Right renal pelvis (tissue), 4 donors: ENCODE results near the gene PGC. TPM values are rescaled to one million over a fixed set of nuclear protein-coding genes. Genes with fewer than 3 reads are reported as not detected.

Experiments
- DNase-seq, 4 donors: peaks; one replicate each; pipeline ENCODE4 v3.0.0-alpha.2; 2013; ENCODE audit warnings: low read depth in 4 of 4, low spot score in 3 of 4, missing footprints in 1 of 4
- polyA plus RNA-seq, 4 donors: library from polyadenylated mRNA; unstranded; fragments of 120-200 nt; gene quantifications; one replicate each; pipeline ENCODE4 v1.2.1, GENCODE V29; 2013; ENCODE audit not compliant: insufficient read length in 4 of 4

PGC gene
- polyA plus RNA-seq, 4 donors: 0.17 to 0.30 TPM; not detected in 2

DNA sequence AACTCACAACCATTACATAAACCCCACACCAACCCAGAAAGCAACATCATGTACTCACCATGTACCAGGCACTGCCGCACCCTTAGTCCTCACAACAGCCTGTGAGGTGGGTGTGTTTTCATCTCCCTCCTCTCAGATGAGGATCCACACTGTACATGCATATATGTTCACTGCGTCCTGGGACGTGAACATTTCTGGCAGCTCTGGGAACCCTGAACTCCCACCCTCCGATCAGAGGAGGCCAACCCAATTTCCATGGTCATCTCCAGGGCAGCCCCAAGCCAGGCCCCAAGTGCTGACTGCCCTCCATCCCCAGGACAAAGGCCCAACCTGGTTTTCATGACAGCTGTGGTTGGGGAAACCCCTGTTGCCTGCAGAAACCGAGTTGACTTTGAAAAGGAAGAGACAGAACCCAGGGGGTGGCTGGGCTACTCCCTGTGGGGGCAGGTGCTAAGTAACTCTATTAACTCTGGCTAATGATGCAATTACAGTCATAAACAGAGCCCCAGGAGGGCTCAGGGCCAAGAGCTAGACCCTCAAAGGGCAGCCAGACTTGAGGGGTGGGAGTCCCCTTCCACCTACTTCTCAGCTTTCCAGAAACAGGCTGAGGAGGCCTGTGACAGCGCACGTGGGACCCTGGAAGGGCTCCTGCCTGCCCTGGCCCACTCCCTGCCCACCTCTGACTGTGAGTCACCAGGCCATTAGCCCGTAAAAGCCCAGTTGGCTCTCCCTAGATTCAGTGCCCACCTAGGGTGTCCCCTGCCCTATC, 14.4 kb downstream of the PGC start:
- DNase-seq: no peak

DNA sequence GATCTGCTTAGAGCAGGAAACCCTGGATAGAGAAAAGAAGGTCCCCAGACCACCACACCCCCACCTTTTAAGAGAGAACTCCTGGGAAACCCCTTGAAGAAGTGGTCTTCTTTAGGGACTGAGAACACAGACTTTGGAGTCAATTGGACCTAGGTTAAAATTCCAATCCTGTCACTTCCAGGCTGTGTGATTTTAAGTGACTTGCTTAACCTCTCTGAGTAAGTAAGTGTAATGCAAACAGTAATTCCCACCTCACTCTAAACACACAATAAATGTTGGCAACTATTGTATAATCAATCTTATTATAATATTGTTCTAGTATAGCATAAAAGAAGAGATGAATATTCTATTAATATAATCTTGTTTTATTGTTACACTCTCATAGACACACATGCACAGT, 15.0 kb downstream of the PGC start:
- DNase-seq: no peak

DNA sequence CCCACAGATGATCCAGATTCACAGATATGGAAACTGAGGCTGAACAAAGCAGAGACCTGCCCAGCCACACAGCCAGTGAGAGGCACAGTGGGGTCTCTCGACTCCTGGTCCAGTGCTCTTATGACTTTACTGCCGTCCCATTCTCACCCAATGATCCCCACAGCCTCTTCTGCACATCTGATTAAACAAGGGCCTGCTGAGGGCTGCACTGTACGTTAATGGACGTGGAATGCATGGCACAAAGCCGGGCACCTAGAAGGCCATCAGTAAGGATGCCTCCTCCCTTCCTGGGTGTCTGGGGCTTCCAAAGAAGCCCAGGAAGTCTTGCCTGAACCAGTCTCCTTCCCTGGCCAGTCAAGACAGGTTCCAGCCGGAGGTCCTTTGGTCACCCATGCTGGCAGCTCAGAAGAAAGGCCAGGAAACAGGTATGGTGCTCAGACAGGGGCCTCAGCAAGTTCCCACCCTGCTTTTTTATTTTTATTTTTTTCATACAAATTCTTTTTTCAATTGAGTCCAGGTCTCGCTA, 15.6 kb downstream of the PGC start:
- no peak for DNase-seq

DNA sequence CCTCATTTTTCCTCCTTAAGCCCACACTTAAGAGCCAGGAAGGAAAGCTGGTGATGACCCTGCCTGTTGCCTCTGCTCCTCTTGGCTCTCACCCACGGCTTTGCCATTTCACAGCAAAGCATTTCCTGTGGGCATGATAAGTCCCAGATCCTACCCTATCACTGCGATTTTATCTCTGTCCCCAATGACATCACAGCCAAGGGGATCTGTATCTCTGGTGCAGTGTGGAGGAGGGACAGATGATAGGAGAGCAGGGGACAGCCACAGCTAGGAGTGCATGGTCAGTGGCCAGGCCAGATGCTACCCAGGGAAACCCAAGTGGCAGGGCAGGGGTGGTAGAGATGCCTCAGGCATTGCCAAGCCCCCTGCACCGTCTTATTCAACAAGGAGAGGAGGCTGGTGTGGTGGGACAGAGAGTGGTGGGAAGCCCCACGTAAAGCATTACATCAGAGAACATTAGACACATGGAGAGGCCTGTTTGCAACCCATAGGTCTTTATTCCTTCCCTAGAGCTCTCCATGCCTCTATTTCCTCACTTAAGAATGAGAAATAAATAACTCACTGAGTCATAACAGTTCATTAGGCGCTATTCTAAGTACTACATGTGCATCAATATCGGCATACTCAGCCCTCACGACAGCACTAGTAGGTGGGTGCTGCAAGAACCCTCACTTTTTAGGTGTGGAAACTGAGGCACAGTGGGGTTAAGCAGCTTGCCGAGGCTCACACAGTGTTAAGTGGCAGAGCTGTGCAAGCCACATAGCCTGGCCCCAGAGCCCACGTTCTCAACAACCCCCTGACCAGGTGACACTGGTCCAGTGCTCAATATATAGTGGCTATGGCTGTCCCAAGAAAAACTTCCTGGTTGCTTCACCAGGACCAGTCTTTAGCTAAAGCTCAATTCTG, 16.4 kb downstream of the PGC start:
- DNase-seq: no peak

DNA sequence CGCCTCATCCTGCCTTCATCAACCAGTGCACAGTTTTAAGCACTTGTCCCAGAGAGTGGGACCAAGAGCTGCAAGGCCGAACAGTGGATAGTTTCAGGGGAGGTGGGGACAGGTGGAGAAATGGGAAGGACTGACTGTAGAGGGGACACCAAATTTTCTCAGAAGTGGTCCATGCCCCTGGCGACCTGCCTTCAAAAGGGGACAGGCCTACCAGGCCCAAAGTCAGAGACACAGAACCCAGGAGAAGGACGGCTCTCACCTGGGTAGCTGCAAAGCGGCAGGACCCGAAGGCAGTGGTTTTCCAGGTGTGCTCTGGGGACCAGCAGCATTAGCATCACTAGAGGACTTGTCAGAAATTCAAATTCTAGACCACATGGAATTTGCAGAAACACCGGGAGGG, 17.6 kb downstream of the PGC start:
- no peak for DNase-seq

DNA sequence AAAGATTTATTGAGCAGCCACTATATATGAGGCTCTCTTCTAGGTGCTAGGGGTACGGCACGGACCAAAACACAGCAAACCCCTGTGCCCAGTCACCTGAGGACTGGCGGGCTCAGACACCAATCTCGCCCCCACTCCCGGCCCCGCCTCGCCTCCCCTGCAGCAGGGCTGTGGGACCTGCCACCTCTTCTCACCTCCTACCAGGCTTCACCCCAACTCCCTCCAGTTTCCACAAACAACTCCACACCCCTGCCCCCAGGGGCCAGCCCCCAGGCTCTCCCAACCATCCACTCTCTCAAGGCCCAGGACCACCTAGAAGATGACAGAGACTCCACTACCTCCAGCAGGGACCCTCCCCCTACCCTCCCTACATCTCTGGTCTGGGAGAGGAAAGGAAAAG, 18.2 kb downstream of the PGC start:
- no peak for DNase-seq

DNA sequence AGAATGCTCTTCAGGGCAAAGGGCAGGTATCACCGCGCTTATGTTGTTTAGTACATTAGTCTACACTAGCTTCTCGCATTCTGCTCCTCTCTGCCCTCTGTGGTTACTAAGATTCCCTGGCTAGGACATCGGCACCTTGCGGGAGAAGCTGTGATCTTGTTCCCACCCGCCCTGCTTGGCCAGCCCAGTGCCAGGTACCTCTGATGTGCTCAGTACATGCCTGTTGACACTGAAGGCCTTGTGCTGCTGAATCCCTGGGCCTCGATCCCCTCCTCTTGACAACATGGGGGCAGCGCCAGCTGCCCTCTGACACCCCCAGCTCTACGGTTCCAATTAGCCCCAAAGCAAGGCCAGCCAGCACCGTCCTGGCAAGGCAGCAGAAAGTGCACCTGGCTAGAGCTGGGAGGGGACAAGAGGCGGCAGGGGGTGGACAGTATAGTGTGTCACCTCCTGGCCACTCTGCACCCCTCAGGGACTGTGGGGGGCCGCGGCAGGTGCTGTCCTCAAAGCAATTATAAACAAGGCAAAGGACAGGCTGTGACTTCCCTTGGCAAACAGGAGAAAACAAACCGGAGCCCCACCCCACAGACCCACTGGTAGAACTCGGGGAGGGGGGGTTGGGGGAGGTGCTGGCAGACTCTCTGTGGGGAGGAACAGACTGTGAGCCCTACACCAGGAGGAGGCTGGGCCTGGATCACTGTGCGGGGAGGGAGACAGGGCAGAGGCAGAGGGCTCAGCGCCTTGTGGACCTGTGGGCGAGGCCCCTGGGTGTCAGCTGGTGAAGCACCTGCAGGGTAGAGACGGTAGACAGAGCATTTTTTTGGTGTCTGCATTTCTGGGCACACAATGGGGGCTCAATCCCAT, 18.9 kb downstream of the PGC start:
- no peak for DNase-seq

DNA sequence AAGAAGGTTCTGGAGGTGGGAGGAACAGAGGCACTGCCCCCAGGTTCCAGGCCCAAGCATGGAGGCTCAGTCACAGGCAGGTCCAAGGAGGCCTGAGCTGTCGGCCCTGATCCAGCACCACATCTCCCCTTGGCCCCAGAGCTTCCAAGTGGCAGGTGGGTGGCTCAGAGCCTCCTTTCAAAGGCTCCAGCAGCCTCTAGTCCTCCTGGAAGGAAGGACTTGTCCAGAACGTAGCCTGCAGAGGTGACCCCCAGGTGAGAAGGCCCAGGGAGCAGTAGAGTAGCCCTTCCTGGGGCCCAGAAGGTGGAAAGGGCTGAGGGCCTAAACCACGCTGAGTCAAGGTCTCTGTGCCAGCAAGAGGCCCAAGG, 19.5 kb downstream of the PGC start:
- DNase-seq: no peak

DNA sequence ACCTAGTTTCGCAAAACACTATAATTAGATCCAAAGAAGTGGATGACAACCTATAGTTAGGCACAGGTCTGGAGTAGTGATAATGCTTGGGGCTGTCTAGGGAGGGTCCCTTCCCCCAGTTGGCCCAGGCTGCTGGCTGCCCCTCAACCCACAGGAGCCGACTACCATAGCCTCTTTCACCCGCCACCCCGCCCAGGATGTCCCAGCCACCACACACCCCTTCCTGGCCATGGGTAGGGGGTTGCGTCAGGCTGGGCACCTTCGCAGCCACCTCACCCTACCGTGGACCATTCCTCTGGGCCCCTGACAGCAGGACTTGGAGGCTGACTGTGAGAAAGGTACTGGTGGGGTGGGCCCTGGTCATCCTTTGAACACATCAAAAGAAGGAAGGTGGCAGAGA, 20.3 kb downstream of the PGC start:
- no peak for DNase-seq

DNA sequence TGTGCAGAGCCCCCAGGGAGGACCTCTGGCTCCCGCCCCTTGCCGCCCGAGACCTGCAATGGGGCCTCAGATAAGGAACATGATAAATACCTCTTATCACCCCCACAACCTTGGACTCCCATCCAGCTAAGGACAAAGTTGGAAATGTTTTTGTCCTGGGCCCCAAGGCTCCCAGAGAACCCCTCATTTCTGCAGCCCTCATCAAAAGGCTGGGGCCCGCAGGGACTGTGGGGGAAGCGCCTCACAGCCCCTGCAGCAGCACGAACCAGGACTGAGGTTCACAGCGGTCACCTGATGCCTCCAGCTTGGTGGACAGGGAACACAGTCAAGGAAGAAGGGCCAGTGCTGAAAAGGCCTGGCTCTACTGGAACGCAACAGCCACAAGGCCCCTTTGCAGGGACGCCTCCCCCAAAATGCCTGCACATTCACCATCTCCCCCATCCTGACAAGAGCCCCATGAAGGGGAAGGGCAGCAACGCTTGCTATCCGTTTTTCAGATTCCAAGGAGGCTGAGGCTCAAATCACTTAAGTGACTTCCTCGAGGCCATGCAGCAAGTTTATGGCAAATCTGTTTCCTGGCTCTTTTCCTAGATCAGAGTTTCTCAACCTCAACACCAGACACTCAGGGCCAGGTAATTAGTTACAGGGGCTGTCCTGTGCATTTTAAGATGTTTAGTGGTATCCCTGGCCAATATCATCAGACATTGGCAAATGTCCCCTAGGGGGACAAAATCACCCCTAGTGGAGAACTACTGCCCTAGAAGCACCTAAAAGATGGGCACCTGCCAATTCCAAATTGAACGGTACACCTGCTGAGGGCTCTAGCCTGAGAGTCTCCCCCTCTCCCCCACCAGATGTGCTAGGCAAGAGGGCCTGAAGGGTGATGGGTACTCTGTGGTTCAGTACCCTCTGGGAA, 22.4 kb downstream of the PGC start:
- DNase-seq: no peak

DNA sequence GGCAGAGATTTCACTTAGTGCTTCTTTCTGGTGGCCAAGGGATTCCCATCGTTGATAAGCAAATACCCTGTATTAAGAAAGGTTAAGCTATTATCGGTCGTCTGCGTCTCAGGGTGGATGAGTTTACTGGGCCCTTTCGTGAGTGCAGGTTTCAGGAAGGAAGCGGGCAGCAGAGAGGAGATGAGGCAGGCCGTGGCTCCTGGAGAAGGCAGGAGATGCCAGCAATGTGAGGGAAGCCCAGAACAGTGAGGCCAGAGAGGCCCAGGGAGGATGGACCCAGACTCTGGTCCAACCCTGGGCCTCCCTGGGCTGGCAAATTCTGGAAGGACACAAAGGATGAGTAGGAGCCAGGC, 23.0 kb downstream of the PGC start:
- no peak for DNase-seq

DNA sequence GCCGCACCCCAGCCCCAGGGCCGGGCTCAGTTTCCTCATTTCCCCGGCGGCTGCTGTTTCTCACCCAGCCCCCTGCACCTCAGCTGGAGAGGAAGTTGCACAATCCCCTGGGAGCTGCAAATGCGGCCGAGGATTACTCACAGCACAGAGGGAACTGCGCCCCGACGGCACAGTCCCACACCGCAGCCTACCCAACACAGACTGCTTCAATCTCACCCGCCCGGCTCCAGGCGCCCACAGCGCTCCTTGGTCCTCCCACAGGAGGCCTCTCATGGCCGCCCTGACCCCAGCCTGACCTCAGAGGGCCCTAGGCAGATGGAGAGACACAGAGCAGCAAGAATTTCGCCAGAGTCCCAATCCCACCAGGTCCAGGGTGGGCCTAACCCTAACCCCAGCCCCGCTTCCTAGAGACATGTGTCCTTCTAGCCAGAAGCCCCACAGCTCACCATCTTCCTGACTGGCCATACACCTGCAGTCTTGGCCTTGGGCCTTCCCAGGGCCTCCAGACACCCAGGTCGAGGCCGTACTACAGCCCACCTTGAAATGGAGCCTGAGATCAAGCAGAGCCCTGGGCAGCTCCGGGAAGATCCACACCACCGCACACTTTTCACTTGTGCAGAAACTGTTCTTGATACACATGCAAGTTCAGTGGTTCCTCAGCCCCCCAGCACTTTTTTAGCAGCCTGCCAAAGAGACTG, 23.5 kb downstream of the PGC start:
- DNase-seq: no peak

DNA sequence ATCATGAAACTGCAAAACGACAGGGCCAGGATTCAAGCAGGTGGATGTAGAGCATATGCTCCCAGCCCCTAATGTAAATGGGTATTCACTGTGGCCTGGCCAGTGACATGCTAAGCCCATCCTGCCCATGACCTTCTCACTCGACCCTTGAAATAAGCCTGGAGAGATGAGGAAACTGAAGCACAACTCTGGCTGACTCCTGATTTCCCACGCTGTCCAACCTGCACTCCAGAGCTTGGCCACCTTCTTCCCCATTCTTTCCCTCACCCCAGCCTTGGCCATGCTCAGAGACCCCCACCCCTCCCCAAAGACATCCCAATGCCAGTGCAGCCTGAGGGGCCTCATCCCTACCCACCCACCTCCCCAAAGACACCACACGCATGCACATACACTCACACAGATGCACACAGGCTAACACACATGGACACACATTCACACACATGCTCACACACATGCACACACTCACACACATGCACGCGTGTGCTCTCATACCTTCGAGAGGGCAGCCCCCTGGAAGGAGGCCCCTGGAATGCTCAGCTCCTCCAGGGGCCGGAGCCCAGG, 24.1 kb downstream of the PGC start:
- DNase-seq: no peak

DNA sequence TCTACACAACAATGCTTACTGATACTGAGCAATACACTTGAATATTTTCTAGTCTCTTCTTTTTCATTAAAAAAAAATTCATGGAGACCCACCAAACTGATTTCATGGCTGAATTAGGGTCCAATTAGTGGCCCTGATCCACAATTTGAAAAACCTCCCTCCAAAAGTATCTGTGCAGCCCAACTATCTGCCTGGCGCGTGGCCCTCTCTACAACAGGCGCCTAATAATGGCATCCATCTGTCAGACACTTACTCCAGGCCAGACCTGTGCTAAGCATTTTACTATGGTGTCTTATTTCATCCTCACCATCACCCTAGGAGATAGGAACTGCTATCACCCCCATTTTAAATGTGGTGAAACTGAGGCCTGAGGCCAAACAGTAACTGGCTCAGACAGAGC, 25.8 kb downstream of the PGC start:
- DNase-seq: no peak

DNA sequence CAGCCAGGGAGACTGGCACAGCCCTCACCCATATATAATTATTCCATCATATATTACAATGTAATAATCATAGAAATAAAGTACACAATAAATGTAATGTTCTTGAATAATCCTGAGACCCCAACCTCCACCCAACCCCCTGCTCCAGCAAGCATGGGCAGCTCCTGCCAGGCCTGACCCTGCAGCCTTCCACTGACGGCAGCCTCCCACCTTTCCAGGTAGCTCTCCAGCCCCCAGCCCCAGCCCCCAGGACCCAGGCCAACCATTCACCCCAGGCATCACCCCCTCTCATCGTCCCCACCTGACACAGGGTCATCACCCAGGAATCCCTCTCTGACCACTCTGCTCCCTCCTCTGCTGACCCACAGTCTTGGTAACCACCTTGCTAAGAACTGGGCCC, 26.4 kb downstream of the PGC start:
- no peak for DNase-seq

DNA sequence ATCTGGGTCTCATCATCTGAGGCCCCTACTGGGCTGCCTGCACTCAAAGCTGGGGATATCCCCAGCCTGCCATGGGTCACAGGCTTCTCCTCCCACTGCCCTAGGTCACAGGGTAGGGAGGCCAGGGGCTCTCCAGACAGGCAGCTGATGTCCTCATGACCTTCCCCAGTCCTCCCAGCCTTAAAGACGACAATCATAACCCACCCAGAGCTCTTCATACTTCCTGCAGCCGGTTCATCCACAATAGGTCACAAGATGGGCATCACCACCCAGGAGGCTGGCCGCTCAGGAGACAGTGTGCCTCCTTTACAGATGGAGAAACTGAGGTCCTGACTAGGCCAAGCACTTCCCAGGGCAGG, 27.0 kb downstream of the PGC start:
- no peak for DNase-seq

DNA sequence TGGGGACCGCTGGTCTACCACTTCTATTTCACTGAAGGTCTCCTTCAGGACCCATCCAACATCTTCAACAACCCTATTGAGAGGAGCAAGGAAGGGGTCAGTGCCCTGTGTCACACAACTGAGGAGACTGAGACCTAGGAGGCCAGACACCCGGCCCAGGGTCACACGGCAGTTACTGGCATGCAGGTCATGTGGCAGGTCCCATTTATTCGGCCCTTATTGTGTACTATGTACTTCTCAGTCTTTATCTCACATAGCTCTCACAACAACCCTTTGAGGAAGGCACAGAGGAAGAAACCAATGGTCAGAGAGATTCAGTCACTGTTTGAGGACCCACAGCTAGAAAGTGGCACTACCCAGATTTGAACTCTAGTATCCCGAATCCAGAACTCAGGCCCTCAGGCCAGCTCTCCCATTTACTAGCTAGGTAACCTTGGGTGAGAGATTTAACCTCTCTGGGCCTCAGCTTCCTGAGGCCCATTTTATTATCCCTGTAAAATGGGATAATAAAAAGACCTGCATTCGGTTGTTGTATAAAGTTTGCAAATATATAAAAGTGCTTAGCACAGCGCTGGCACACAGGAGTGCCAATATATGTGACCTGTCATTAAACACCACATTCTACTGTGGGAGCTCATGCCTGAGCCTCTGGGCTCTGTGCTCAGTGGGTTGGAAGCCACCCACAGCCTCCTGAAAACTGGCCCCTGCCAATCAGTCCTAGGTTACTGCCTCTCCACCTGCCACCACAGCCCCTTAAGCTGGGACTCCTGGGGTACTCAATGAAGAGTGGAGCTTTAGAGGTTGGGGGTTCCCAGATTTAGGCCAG, 27.5 kb downstream of the PGC start:
- no peak for DNase-seq

DNA sequence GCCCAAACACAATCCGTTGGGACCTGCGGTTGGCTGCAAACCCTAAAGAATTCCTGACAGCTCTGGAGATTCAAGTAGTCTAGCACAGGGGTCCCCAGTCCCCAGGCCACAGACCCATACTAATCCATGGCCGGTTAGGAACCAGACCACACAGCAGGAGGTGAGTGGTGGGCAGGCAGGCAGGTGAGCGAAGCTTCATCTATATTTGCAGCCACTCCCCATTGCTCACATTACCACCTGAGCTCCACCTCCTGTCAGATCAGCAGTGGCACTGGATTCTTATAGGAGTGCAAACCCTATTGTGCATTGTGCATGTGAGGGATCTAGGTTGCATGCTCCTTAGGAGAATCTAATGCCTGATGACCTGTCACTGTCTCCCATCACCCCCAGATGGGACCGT, 28.4 kb downstream of the PGC start:
- DNase-seq: no peak
